Testis (tissue), 3 donors: Measurements from ENCODE around the gene ARHGEF4. TPM values are rescaled to one million over a fixed set of nuclear protein-coding genes. Genes with fewer than 3 reads are reported as not detected.

Source experiments
- DNase-seq: peaks from one replicate; pipeline ENCODE4 v3.0.0-alpha.2; 2019
- H3K27ac ChIP-seq, 2 donors: fragments of 200-600 bp; sonication (generic); one replicate each; pipeline ENCODE4 v1.5.1; 2019
- H3K27me3 ChIP-seq: fragments of 200-600 bp; sonication (generic); one replicate; pipeline ENCODE4 v1.5.1; 2019
- H3K36me3 ChIP-seq: fragments of 200-600 bp; sonication (generic); one replicate; pipeline ENCODE4 v1.5.1; 2017; ENCODE audit warnings: low read depth; ENCODE audit errors: missing control alignments
- H3K4me1 ChIP-seq: fragments of 200-600 bp; sonication (generic); one replicate; pipeline ENCODE4 v1.5.1; 2019
- H3K4me3 ChIP-seq, 2 donors: fragments of 200-600 bp; sonication (generic); one replicate each; pipeline ENCODE4 v1.5.1; 2017 to 2019
- H3K9me3 ChIP-seq: fragments of 200-600 bp; sonication (generic); one replicate; pipeline ENCODE4 v1.5.1; 2017
- CTCF ChIP-seq, 3 experiments: fragments of 450-650 bp in 2 of 3; fragments of 200-600 bp in 1 of 3; sonication (generic) in 1 of 3; IDR thresholded peaks; one replicate each; pipeline ENCODE4 v1.5.1; 2016 to 2019; ENCODE audit warnings: antibody characterized with exemption in 3 of 3, mild to moderate bottlenecking in 2 of 3, moderate library complexity in 1 of 3
- POLR2A ChIP-seq: fragments of 450-650 bp; IDR thresholded peaks from one replicate; pipeline ENCODE4 v1.6.1; 2017; ENCODE audit warnings: antibody characterized with exemption, mild to moderate bottlenecking, moderate library complexity
- WGBS, 2 donors: methylation state at CpG; one replicate each; pipeline ENCODE4 v1.1.5; 2018; 5-methylcytosine and 5-hydroxymethylcytosine counted together
- intact Hi-C: fragments of 100-400 bp; cut with DNase I; formaldehyde crosslinking; loops from one replicate; pipeline ENCODE4 v1.15.1; 2023; ENCODE audit warnings: low total_unique reads
- polyA plus RNA-seq: library from polyadenylated mRNA; stranded (reverse); fragments of 350-450 nt; fragmentation: Illumina TruSeq; extraction: RNeasy Lipid Tissue Mini Kit (QIAGEN cat#74804); gene quantifications from one replicate; pipeline ENCODE4 v1.2.3, GENCODE V29; 2014; ENCODE audit warnings: low read depth, low replicate concordance; ENCODE audit not compliant: insufficient read depth
- total RNA-seq, 2 donors: library from RNA; depleted of rRNA; stranded (reverse); fragments of >200 nt; gene quantifications; one replicate each; pipeline ENCODE4 v1.2.3, GENCODE V29; 2016

Gene ARHGEF4
- total and polyA plus RNA-seq, 3 donors from 2014 or later, result 18.0 to 37.4 (median 36.3) TPM

GRCh38 chr2:131031875-131032274 is 195.2 kb downstream of the ARHGEF4 start:
- intact Hi-C loops, result no loop called here
- Histone ChIP-seq H3K4me1 (peaks cover 18% of the 10 kb centered on the region), H3K27me3 (no peaks in the 10 kb centered on the region), H3K36me3 (no peaks in the 10 kb centered on the region), H3K27ac (no peak overlapping the region), H3K4me3 (no peak overlapping the region), H3K9me3 (no peaks in the 10 kb centered on the region)
- TF ChIP-seq CTCF (IDR thresholded peaks at IDR 0.05) (no peak), POLR2A (no peak)
- 67 to 75% methylated on average over 1 to 9 of the region's 9 CpGs for WGBS, 2 donors
- no peak for DNase-seq

DNA sequence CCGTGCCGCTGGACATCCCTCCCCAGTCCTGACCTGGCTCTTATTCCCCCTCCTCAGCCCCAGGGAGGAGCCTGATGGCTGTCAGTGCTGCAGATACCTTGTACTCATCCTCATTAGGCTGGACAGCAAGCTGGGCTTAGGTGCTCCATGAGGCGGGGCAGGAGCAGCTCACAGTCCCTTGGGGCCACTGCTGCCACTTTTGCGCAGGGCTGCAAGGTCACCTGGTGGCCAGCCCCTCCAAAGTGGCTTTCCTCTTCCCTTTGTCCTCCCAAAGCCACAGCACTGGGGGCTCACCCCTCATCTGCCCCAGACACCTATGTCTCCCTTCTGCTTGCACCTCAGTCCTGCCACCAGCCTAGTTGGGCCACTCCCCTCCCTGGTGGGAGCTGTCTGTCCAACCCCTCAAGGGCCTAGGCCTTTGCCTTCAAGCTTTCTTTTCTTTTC is 195.7 kb downstream of the ARHGEF4 start:
- H3K27me3 ChIP-seq, result no peaks in the 10 kb centered on the region
- no peak for DNase-seq
- no peaks in the 10 kb centered on the region for H3K36me3 ChIP-seq
- H3K4me3 ChIP-seq, result no peak overlapping the region
- no peak for TF ChIP-seq POLR2A
- H3K9me3 ChIP-seq, result no peaks in the 10 kb centered on the region
- 84 to 87% methylated on average over 2 to 4 of the region's 4 CpGs for WGBS, 2 donors
- intact Hi-C loops, result no loop called here
- peaks cover 18% of the 10 kb centered on the region for H3K4me1 ChIP-seq
- no peak overlapping the region for H3K27ac ChIP-seq

- no peaks in the 10 kb centered on the region for H3K9me3 ChIP-seq
- WGBS, 2 donors, result 85 to 86% methylated on average over 1 of the region's 1 CpG
- TF ChIP-seq POLR2A (no peak), CTCF (IDR thresholded peaks at IDR 0.05) (no peak)
- H3K36me3 ChIP-seq, result no peaks in the 10 kb centered on the region
- no peak overlapping the region for H3K4me3 ChIP-seq
- H3K27ac ChIP-seq, result no peak overlapping the region
- intact Hi-C loops, result no loop called here
- no peaks in the 10 kb centered on the region for H3K27me3 ChIP-seq
- DNase-seq, result no peak
- peaks cover 18% of the 10 kb centered on the region for H3K4me1 ChIP-seq
These were observed 197.0 kb downstream of the ARHGEF4 start for GRCh38 chr2:131033786-131034121.

GRCh38 chr2:131034122-131035051 is 197.7 kb downstream of the ARHGEF4 start:
- no peaks in the 10 kb centered on the region for H3K27me3 ChIP-seq
- H3K9me3 ChIP-seq, result no peaks in the 10 kb centered on the region
- no peaks in the 10 kb centered on the region for H3K36me3 ChIP-seq
- intact Hi-C loops, result no loop called here
- TF ChIP-seq CTCF (IDR thresholded peaks at IDR 0.05) (no peak), POLR2A (no peak)
- no peak overlapping the region for H3K27ac ChIP-seq
- peak; percentile 57 for DNase-seq
- 3 to 4% methylated on average over 16 to 28 of the region's 61 CpGs for WGBS, 2 donors
- H3K4me1 ChIP-seq, result peaks cover 18% of the 10 kb centered on the region
- peak overlapping the region; percentile 51 to 55 for H3K4me3 ChIP-seq

GRCh38 chr2:131035112-131035825 is 198.6 kb downstream of the ARHGEF4 start:
- intact Hi-C loops, result no loop called here
- peaks cover 18% of the 10 kb centered on the region for H3K4me1 ChIP-seq
- TF ChIP-seq POLR2A (no peak), CTCF (IDR thresholded peaks at IDR 0.05) (no peak)
- H3K4me3 ChIP-seq, result peak overlapping the region; percentile 51 to 60
- no peaks in the 10 kb centered on the region for H3K36me3 ChIP-seq
- peak overlapping the region in 1 of 2 donors; percentile 24 for H3K27ac ChIP-seq
- DNase-seq, result peak; percentile 25
- no peaks in the 10 kb centered on the region for H3K9me3 ChIP-seq
- WGBS, 2 donors, result 10 to 11% methylated on average over 10 to 29 of the region's 65 CpGs
- no peaks in the 10 kb centered on the region for H3K27me3 ChIP-seq
